ENCODE measurements around the gene TSHZ3.

The TSHZ3 gene

GRCh38 chr19:31340042-31341025 is 8.9 kb downstream of the TSHZ3 start:
- no peak for TF ChIP-seq CTCF (conservative IDR thresholded peaks at IDR 0.05)
- H3K27ac ChIP-seq: no peak overlapping the region

GRCh38 chr19:31339411-31339810 is 9.8 kb downstream of the TSHZ3 start:
- TF ChIP-seq CTCF (conservative IDR thresholded peaks at IDR 0.05): no peak
- H3K27ac ChIP-seq: no peak overlapping the region

GRCh38 chr19:31338069-31338776 is 11.0 kb downstream of the TSHZ3 start:
- H3K27ac ChIP-seq: no peak overlapping the region
- peak; percentile 46 for TF ChIP-seq CTCF (conservative IDR thresholded peaks at IDR 0.05)

GRCh38 chr19:31337008-31337914 is 12.0 kb downstream of the TSHZ3 start:
- TF ChIP-seq CTCF (conservative IDR thresholded peaks at IDR 0.05): no peak
- no peak overlapping the region for H3K27ac ChIP-seq

GRCh38 chr19:31335716-31336115 is 13.5 kb downstream of the TSHZ3 start:
- TF ChIP-seq CTCF (conservative IDR thresholded peaks at IDR 0.05): no peak

GRCh38 chr19:31334849-31335624 is 14.2 kb downstream of the TSHZ3 start:
- no peak overlapping the region for H3K27ac ChIP-seq
- no peak for TF ChIP-seq CTCF (conservative IDR thresholded peaks at IDR 0.05)

More at GRCh38 chr19:31335716-31336115, 13.5 kb downstream of the TSHZ3 start:
- no peak overlapping the region for H3K27ac ChIP-seq
